Islet of Langerhans (tissue), 1 donor: ENCODE data around the gene SNX9.
"Not testable (repeated sequence)": the region's sequence is repeated elsewhere in the genome, so short reads cannot be mapped to it uniquely, and the experiment has no call there.

Experiments
- FAIRE-seq: peaks from one replicate; lab custom pipeline; 2011; peaks lifted over from hg19 to GRCh38; lab: Jason Lieb, UNC

SNX9 gene

DNA sequence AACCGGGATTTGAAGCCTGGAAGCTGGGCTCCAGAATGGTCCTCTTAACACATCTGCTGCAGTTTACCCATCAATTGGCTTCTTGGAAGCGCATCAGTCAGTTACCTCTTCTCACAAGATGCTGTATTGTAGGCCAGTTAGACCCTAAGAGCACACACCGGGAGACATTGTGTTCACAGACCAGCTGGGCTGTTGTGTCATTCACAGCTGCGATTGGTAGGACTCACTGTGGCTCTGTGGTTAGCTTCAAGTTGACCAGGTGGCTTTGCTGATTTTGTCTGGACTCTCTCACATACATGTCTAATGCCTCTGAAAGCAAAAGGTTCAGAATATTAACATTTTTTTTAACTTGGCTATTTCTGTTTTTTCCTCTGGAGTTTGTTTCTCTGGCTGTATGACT lies 64.8 kb downstream of the SNX9 start:
- FAIRE-seq = no peak

DNA sequence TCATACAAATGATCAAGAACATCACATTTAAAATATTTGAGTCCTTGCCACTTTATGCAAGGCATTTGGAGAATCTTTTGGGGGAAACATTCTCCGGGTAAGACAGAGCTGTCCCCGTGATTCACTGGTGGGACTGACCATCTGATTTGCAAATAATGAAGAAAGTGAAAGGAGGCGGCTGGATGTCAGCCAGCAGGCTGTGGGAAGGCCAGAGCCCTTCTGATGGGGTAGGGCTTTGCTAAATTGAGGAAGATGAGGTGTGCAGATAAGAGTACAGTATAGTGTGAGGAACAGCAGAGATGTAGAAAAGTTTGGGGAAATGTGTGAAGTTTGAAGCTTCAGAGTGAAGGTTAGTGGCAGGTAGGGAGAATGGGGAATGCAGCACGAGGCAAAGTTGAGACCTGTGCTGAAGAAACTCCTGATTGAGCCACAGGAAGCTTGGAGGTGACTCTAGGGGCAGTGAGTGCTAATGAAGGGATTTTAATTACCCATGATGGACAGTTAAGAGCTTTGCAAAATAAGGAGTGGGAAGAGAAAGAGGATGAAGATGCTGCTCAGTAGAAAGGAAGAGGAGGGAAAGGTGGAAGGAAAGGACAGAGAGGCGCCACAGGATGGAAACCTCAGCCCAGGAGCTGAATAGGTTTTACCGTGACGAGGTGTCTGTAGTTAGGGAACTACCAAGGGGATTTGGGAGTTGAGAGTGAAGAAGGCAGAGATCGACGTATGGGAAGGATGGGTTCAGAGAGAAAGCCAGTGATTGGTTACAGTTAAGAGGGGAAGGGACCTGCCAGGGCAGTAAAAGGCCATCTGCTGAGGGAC lies 68.7 kb downstream of the SNX9 start:
- FAIRE-seq = no peak

DNA sequence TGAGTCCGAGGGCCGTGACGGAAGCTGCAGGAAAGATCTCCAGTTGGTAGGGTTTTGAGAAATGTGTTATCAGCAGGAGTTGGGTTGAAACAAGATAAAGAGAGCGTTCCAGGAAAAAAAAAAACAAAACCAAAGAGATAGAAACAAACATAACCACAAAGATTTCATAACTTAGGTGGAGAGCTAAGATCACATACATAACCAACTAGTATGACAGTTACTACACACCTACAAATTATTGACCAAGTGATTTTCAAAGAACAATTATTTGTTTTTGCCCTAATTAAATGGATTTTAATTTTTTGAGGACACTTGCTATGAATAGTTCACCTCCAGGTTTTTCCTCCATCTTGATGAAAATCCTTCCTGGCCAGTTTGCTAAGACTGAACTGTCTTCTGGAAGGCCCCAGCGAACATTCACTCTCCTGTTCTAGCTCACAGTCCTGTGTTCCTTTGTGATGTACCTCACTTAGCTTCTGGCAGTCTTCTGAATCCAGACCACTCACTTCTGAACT lies 69.4 kb downstream of the SNX9 start:
- no peak for FAIRE-seq

DNA sequence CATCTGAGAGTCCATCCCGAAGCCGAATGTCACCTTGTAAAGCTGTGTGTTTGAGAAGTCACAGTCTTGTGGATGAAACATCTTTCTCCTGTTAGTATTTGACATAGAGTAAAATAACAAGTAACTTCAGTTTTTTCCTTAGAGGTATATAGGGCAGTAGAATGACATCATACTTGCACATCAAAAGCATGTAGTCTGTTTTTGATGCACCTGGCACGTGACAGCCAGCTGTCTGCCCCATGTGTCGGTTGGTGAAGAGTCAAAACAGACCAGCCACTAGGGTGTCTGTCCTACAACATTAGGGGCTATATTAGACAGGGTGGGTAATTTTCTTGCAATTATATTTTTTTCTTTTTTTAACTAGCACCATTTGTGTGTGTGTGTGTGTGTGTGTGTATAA lies 70.2 kb downstream of the SNX9 start:
- FAIRE-seq = no peak

DNA sequence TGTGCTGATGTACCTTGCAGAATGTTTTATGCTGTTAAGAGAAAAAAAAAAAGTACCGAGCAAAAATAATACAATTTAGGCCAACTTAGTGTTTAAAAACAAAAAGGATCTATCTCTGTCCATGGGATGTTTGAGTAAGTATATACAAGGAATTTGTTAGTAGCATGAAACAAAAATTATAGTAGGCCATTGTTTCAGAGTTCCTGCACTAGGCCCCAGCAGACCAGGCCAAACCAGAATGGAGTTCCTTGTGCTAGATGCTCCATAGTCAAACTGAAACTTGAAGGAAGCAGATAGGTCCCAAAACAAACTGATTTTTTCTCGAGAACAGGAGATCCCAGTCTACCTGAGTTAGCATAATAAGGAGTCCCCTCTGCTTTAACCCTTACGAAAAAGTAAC lies 72.5 kb downstream of the SNX9 start:
- FAIRE-seq = no peak

DNA sequence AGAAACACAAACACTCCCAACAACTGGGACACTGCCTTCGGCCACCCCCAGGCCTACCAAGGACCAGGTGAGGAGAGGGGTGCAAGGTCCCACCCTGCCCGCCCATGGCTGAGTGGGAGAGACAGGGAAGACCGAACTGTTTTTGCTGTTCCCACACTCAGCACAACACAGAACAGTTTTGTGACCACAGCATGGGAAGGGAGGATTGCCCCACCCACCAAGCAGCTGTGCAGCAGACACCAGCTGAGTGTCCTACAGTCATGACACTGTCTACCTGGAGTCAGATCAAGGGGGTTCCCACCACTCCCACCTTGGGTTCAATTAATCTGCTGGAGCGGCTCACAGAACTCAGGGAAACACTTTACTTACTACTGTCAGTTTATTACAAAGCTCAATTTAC lies 73.9 kb downstream of the SNX9 start:
- FAIRE-seq = no peak

DNA sequence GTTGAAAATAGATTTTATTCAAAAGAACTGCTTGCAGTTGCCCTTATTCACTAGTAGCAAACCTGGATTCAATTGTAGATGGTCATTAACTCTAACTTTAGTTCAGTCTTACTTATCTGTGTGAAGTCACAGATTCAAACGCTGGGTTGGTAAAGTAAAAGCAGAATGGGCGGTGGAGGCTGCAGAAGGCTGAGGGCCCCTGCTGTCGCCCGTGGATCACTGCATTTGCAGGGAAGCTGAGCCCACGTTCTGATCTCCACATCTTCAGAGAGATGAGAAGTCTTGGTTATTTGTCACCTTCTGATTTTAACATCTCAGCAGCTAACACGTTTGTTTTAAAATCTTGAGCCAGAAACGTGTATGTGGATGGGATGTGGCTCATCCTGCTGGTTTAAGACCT lies 75.1 kb downstream of the SNX9 start:
- no peak for FAIRE-seq

DNA sequence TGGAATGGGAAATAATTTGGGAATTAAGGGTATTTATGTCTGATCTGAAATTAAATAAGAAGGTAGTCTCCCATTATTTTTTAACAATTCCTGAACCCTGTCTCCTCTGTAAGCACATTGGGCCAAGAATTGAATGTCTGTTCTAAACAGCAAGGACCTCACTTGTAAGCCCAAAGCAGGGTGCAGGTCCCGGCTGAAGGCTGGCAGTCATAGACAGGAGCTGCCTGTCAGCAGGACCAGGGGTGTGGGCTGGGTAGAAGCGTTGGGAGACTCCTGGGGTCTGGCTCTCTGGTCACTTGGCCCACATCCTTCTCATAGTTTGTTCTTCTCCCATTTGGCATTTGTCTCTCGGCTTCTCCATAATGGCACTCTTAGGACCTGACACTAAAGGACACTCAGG lies 75.6 kb downstream of the SNX9 start:
- no peak for FAIRE-seq

DNA sequence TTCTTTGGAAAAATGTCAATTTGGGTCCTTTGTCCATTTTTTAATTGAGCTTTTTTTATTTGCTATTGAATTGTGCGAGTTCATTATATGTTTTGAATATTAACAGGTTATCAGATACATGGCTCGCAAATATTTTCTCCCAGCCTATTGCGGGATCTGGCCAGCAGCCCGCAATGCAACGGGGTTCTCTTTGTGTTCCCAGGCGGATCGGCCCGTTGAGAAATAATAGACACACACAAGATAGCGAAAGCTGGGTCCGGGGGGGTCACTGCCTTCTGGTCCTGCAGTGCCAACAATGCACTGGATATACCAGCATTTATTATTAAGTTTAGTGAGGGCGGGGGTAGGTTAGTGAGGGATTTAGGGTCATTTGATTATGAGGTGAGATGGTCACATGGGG lies 77.2 kb downstream of the SNX9 start:
- FAIRE-seq = not testable (repeated sequence)

DNA sequence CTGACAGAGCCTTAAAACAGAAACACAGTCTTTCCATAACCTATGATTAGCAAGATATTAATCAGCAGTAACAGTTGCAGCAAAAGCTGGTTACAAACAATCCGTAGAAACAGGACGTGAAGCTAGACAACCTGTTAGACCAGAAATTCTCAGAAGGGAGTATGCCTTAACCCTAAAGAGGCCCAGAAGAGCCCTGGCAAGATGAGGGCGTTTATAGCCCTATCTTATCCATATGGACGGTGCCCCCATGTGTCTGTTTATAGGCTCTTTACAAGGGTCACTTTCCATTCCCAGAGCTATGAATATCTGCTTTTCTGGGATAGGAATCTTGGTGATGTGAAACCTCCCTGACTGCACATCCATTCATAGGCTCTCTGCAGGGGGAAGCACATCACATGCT lies 77.7 kb downstream of the SNX9 start:
- not testable (repeated sequence) for FAIRE-seq

DNA sequence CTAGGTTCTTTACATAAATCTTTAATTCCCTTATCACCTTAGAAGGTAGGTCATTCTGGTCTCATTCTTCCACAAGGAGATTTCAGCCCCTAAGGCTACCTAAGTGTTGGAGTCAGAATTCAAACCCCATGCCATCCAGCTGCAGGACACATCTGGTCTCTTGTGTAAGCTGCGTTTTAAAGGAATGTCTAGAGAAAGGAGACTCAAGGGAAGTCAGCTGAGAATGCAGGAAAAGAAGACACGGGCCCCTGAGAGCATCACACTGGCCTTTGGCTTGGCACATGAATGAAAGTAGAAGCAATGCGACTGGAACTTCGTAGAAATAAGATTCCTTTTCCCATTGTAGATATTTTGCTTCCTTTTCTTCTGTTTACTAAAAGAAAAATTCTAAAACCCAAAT lies 82.0 kb downstream of the SNX9 start:
- peak; percentile 55 for FAIRE-seq

DNA sequence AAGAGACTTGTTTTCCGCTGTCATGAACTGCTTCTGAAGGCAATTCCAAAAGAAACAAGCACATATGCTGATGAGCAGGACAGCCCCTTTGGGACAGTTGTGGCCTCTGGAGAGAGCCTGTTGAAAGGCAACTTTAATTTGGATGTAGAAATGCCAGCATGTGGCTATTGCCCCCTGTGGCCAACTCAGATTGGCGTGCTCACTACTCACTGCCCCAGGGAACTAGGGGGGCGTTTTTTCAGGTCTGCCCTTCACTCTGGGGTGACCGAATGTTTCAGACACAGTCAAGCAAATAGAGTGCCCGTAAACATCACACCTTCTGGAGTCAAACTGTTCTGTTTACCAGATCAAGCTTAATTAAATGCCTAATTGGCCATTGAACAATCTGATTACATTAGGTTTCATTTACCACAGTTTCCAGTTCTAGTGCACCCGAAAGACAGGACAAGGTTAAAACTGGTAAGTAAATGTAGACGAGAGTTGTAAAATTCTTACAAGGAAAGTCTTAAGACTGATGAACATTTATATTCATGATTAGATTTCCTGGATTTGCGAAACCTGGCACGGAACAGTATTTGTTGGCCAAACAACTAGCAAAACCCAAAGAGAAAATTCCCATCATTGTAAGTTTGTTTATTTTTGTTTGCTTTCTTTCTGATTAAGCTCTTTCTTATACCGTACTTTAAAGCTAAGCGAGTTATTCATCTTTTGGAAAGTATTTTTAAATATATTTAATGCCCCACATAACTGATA lies 82.7 kb downstream of the SNX9 start:
- peak; percentile 95 for FAIRE-seq

DNA sequence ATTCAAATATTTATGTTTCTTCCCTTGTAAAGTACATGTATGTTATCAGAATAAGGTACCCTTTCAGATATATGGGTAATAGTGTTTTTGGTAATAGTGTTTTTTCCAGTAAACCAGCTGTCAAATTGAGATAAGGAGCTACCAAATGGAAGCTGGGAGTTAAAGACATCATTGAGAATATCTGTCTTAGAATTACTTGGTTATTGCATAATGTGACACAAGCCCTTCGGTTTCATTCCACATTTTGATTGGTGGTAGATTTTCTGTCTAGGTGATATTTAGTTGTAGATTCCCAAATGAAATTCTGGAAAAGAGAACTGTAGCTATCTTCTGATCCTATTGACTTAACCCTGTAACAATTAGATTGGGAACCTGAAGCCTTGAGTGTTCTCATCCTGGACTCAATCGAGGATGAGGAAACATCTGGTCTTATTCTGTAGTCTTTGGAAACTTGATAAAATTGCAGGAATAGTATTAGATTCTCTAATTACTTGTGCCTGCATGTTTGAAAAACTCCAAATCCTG lies 83.6 kb downstream of the SNX9 start:
- FAIRE-seq = no peak

DNA sequence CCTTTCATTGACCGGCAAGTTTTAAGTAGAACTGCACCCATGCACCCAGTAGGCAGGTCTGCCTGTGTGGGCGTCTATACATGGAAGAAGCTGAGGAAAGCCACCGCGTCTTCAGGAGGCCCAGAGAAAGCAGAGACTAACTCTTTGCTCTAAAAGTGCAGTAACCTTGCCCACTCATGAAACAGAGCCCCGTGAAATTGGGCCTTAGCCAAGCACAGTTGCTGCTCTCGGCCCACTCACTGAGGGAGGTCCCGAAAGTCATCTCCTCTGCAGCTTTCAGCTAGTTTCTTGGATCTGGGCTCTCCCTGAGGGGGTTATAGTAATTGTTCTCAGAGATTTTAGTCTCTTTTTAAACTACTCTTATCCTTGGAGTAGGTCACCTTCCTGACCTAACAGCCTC lies 84.6 kb downstream of the SNX9 start:
- no peak for FAIRE-seq

DNA sequence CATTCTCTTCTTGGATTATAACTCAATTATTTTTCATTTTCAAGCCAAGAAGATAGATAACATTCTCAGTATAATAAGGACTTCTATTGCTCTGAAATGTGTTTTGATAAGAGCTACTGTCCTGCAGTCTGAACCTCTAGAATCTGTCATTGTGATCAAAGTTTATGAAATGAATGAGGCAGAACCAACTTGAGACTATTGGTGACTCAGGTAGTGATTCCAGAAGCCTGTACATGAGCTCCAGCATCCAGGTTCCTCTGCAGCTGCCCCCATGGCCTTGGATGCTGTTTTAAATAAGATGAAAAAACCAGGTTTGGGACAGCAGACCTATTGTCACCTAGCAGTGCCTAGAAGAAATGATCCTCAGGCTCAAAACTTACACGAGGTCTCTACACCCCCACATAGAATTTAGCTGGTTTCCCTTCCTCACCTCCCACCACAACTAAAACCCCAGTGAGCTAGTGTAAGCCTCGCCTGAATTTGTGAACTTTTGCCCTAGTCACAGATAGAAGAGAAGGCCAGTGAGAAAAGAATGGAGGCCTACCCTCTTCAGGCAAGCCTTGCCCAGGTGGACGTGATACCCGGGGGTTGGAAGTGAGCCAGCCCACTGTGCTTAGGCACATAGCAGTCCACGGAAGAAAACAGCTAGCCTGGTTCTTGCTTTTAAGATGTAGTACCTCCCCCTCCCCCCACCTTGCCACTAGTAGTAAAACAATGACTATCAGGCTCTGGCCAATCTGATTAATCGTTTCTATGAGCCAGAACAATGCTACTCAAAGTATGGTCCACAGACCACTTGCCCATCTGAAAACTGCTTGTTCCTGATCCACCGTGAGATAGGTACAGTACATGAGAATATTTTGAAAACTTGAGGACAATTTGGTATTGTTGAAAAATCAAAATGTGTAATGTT lies 85.6 kb downstream of the SNX9 start:
- no peak for FAIRE-seq

DNA sequence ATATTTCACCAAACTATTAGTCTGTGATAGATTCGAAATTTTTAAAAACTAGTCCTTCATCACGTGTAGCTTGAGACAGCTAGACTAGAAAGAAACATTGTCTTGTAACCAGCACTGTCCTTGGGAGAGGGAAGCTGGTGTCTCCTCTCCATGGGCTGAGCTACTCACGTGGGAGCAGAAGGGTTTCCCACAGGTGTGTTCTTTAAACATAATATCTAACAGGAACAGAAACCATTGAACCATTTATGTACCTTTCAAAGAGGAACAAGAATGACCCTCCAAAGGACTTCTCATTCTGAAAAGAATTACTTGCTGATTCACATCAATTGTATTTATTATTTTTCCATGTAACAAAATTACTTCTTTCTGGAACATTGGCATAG lies 86.2 kb downstream of the SNX9 start:
- FAIRE-seq = no peak

DNA sequence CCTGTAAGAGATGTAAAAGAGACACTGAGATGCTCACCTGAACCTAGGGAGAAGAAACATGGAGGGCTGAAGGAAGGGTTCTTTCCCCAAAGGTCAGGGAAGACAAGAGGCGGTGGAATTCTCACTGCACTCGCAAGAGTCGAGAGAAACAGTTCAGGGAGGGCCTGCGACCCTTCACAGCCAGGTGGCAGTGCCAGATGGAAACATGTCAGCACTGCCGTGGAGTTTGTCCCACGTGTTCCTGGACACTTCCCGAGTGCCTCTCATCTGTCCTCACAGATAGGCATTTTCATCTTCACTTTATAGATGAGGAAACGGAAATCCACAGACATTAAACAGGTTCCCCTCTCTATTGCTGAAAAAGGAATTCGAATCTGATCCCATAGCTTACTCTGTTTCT lies 88.2 kb downstream of the SNX9 start:
- no peak for FAIRE-seq

DNA sequence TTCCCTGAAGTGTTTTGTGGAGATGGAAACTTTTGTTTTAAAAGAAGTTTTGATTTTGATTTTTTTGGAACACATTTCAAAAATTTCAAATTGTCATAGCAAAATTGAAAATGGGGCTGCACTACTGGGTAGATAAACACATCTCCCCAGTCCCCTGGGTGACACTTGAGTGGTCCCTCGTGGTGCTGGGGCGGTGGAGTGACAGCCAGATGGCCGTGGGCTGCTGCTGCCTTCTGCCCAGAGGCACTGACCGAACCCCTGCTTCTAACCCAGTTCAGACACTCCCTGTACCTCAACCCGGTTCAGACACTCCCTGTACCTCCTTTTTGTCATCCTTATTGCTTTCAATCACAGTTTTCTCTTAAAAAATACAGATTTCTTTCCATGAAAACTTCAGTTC lies 88.7 kb downstream of the SNX9 start:
- FAIRE-seq = peak; percentile 33

DNA sequence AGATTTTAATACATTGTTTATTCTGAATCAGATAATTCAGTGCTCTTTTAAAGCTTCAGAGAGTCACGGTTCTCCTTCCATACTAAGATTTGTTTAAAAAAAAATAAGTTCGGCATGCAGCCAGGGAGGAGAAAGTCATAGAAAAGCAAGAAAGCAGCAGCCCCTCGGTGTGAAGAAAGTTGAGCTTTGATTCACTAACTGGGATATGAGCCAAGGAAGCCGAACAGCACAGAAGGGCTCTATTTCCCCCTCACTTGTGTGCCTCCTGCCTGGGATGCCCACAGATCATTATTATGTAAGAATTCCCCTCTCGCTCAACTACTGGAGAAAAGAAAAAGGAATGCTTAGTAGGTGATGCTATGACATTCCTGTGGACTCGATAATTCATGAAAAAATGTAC lies 89.3 kb downstream of the SNX9 start:
- no peak for FAIRE-seq

DNA sequence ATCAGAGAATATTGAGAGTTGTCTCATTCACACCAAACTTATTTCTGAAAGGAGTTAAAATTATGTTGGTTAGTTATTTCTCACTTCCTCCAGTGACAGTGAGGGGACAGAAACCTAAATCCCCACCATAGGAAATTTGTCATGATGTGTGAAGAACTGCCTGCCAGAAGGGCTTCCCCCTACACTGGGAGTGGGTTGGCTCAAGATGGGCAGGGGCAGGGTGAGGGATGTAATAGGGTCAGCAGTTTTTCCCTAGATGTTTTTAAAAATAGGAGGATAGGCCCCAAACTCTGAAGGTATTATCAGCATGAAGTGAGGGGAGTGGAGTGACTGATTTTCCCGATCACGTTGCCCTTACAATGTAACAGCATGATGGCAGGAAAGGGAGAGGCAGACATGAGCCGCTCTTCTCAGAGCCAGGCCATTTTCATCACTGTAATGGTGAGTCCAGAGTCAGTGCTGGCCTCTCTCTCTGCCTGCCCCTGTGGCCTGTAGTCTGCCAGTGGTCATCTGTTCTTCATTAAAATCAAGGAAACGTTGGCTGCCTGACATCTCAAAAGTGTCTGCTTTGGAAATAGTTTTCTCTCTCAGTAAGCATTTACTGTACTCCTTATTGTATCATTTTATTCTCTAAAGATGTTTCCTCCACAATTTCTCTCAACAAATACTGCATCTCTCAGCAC lies 98.8 kb downstream of the SNX9 start:
- FAIRE-seq = no peak

DNA sequence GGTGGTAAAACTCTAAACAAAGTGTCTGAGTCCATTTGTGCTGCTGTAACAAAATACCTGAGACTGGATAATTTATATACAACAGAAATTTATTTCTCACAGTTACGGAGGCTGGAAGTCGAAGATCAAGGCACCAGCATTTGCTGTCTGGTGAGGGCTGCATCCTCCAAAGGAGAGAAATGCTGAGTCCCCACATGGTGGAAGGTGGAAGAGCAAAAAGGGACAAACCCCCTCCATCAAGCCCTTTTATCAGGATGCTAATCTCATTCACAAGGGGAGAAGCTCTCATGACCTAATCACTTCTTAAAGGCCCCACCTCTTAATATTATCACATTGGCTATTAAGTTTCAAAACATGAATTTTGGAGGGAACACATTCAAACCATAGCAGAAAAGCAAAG lies 102.7 kb downstream of the SNX9 start:
- no peak for FAIRE-seq

DNA sequence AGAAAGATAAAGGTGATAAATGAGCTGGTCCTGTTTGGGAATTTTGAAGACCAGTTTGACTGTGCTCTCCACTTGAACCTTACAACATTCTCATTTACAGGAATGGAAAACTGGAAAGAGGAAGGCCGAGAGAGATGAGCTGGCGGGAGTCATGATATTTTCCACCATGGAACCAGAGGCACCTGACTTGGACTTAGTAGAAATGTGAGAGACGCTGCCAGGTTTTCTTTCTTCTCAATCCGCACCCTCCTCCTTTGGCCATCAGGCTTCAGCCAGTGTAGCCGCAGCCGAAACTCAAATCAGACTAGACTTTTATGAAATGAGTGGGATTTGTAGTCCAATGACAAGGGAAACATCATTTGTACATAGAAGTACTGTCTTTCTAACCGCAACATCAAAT lies 104.0 kb downstream of the SNX9 start:
- no peak for FAIRE-seq
